IMR-90 (cell line): Measurements from ENCODE around the gene CAPN2. TPM values are rescaled to one million over a fixed set of nuclear protein-coding genes. Genes with fewer than 3 reads are reported as not detected.

Experiments
- ATAC-seq: fragments of 200-7000 bp; cut with Tn5 transposase; 2 replicates; pipeline ENCODE4 v1.9.1; 2020; ENCODE audit warnings: low read depth, mild to moderate bottlenecking, moderate library complexity
- BruUV-seq: library from RNA; stranded (reverse); fragments of 400-500 nt; replicated peaks from 2 replicates; lab custom pipeline; 2021; lab: Mats Ljungman, UMichigan
- CTCF ChIA-PET: fragments of 300-600 bp; formaldehyde crosslinking; extraction: SDS; loops from one replicate; lab custom pipeline; 2021; ENCODE audit warnings: antibody characterized with exemption; lab: Yijun Ruan, JAX
- POLR2A ChIA-PET: fragments of 300-600 bp; sonication (Branson Sonifier 250); formaldehyde crosslinking; loops from one replicate; lab custom pipeline; 2022; ENCODE audit warnings: antibody characterized with exemption; ENCODE audit not compliant: unreplicated experiment; lab: Charles Lee
- DNase-seq: peaks from one replicate; pipeline ENCODE4 v3.0.0; 2013
- H2AFZ ChIP-seq: replicated peaks from 2 replicates; pipeline ENCODE3; 2013; ENCODE audit warnings: low read length, mild to moderate bottlenecking; ENCODE audit not compliant: poor library complexity
- H2AK5ac ChIP-seq: 2 replicates; pipeline ENCODE4 v1.6.1; 2013; ENCODE audit warnings: low read depth, low read length, inconsistent platforms
- H2AK9ac ChIP-seq: replicated peaks from 2 replicates; pipeline ENCODE3; 2013; ENCODE audit warnings: mild to moderate bottlenecking, low read depth, low read length, moderate library complexity; ENCODE audit not compliant: poor library complexity
- H2BK120ac ChIP-seq: 2 replicates; pipeline ENCODE4 v1.6.1; 2013; ENCODE audit warnings: low read depth, low read length, inconsistent platforms
- H2BK15ac ChIP-seq: 3 replicates; pipeline ENCODE4 v1.6.1; 2013; ENCODE audit warnings: low read depth, low read length, inconsistent platforms
- H2BK20ac ChIP-seq: 2 replicates; pipeline ENCODE4 v1.6.1; 2013; ENCODE audit warnings: low read depth, mild to moderate bottlenecking, inconsistent platforms, low read length, moderate library complexity
- H2BK5ac ChIP-seq: 2 replicates; pipeline ENCODE4 v1.6.1; 2013; ENCODE audit warnings: mild to moderate bottlenecking, low read depth, low read length, inconsistent platforms; ENCODE audit not compliant: poor library complexity, severe bottlenecking
- H3K14ac ChIP-seq: replicated peaks from 2 replicates; pipeline ENCODE4 v1.6.1; 2013; ENCODE audit warnings: low read depth, low read length, inconsistent platforms
- H3K18ac ChIP-seq: 2 replicates; pipeline ENCODE4 v1.6.1; 2013; ENCODE audit warnings: low read depth, low read length, control low read depth
- H3K23ac ChIP-seq: 2 replicates; pipeline ENCODE4 v1.6.1; 2013; ENCODE audit warnings: low read depth, low read length, inconsistent platforms
- H3K27ac ChIP-seq: 2 replicates; pipeline ENCODE4 v1.5.1; 2013; ENCODE audit warnings: mild to moderate bottlenecking, control low read depth, low read length; ENCODE audit not compliant: insufficient read depth
- H3K27me3 ChIP-seq: 2 replicates; pipeline ENCODE4 v1.6.1; 2013; ENCODE audit warnings: low read length; ENCODE audit not compliant: control insufficient read depth, insufficient read depth
- H3K36me3 ChIP-seq: 2 replicates; pipeline ENCODE4 v1.6.1; 2013; ENCODE audit warnings: low read length, mixed read lengths; ENCODE audit not compliant: control insufficient read depth, insufficient read depth
- H3K4ac ChIP-seq: 2 replicates; pipeline ENCODE4 v1.6.1; 2013; ENCODE audit warnings: low read depth, low read length, inconsistent platforms
- H3K4me1 ChIP-seq: 2 replicates; pipeline ENCODE4 v1.6.1; 2013; ENCODE audit warnings: low read length, mixed read lengths; ENCODE audit not compliant: control insufficient read depth, insufficient read depth
- H3K4me2 ChIP-seq: 2 replicates; pipeline ENCODE4 v1.6.1; 2013; ENCODE audit warnings: low read depth, mild to moderate bottlenecking, control low read depth, low read length, moderate library complexity
- H3K4me3 ChIP-seq: 2 replicates; pipeline ENCODE4 v1.5.1; 2013; ENCODE audit warnings: low read depth, mild to moderate bottlenecking, control low read depth, low read length, moderate library complexity; ENCODE audit not compliant: insufficient read depth
- H3K56ac ChIP-seq: 2 replicates; pipeline ENCODE4 v1.6.1; 2013; ENCODE audit warnings: low read length, inconsistent platforms; ENCODE audit not compliant: insufficient read depth; ENCODE audit errors: extremely low read depth
- H3K79me1 ChIP-seq, 2 experiments: 2 replicates each; pipeline ENCODE4 v1.6.1; 2013; ENCODE audit warnings: low read length in 2 of 2, inconsistent platforms in 1 of 2, low read depth in 1 of 2
- H3K9ac ChIP-seq: 2 replicates; pipeline ENCODE4 v1.6.1; 2013; ENCODE audit warnings: low read depth, low read length, control low read depth
- H3K9me1 ChIP-seq: 2 replicates; pipeline ENCODE4 v1.6.1; 2013; ENCODE audit warnings: low read length, inconsistent platforms; ENCODE audit not compliant: insufficient read depth
- H3K9me3 ChIP-seq: 2 replicates; pipeline ENCODE4 v1.6.1; 2013; ENCODE audit warnings: low read length; ENCODE audit not compliant: control insufficient read depth, insufficient read depth
- H4K20me1 ChIP-seq: 2 replicates; pipeline ENCODE4 v1.6.1; 2013; ENCODE audit warnings: low read length, inconsistent platforms; ENCODE audit not compliant: insufficient read depth
- H4K5ac ChIP-seq: 2 replicates; pipeline ENCODE4 v1.6.1; 2013; ENCODE audit warnings: mild to moderate bottlenecking, low read depth, low read length, control low read depth
- H4K8ac ChIP-seq, 2 experiments: 2 replicates each; pipeline ENCODE4 v1.6.1; 2013; ENCODE audit warnings: low read depth in 2 of 2, low read length in 2 of 2, control low read depth in 1 of 2, inconsistent platforms in 1 of 2
- H4K91ac ChIP-seq: 2 replicates; pipeline ENCODE4 v1.6.1; 2013; ENCODE audit warnings: low read depth, low read length, inconsistent platforms; ENCODE audit not compliant: insufficient read depth
- CEBPB ChIP-seq: IDR thresholded peaks from 2 replicates; pipeline ENCODE4 v1.6.1; 2012; ENCODE audit warnings: low read depth, low read length, improper control_type of control experiment
- CTCF ChIP-seq: conservative IDR thresholded peaks from 2 replicates; pipeline ENCODE4 v1.5.1; 2012; ENCODE audit warnings: mild to moderate bottlenecking, low read depth, low read length, improper control_type of control experiment
- FOS ChIP-seq: fragments of 150-350 bp; IDR thresholded peaks from 2 replicates; pipeline ENCODE4 v1.6.1; 2016; ENCODE audit warnings: low read depth, low read length
- MAZ ChIP-seq: IDR thresholded peaks from 2 replicates; pipeline ENCODE4 v1.6.1; 2012; ENCODE audit warnings: low read depth, mild to moderate bottlenecking, low read length, improper control_type of control experiment, moderate library complexity, borderline replicate concordance
- RAD21 ChIP-seq: IDR thresholded peaks from 2 replicates; pipeline ENCODE4 v1.6.1; 2012; ENCODE audit warnings: low read length, improper control_type of control experiment
- WGBS, 2 experiments: methylation state at CpG; one replicate each; pipeline versions ENCODE4 v1.1.5 to v1.1.7; 2013; ENCODE audit warnings: missing lambda C conversion rate in 2 of 2; ENCODE audit not compliant: insufficient read length in 1 of 2; ENCODE audit errors: extremely low coverage in 2 of 2; 5-methylcytosine and 5-hydroxymethylcytosine counted together
- dilution Hi-C: fragments of 300-500 bp; cut with HindIII; formaldehyde crosslinking; loops from one replicate; pipeline ENCODE4 v1.14.3; 2018; ENCODE audit warnings: low sequenced_read_pairs; ENCODE audit not compliant: unreplicated experiment
- in situ Hi-C: fragments of 300-500 bp; cut with MboI; formaldehyde crosslinking; loops from 3 replicates; pipeline ENCODE4 v1.14.3; 2019; ENCODE audit warnings: low sequenced_read_pairs, inconsistent platforms, mixed read lengths
- intact Hi-C: fragments of 100-400 bp; cut with micrococcal nuclease; formaldehyde crosslinking; loops from 2 replicates; pipeline ENCODE4 v1.10.0; 2022
- polyA plus RNA-seq, 3 experiments: library from polyadenylated mRNA; depleted of rRNA; stranded (reverse); fragments of >200 nt; gene quantifications; 2 replicates each; pipeline ENCODE4 v1.2.3, GENCODE V29; 2012; ENCODE audit warnings: low replicate concordance in 1 of 3
- total RNA-seq: library from RNA; depleted of rRNA; stranded (reverse); fragments of >200 nt; gene quantifications from 2 replicates; pipeline ENCODE4 v1.2.3, GENCODE V29; 2012

The CAPN2 gene
- total and polyA plus RNA-seq, 2 of the 4 experiments (the other 2 are of a cell fraction), result 339 to 430 TPM

GRCh38 chr1:223747838-223748335, 35.5 kb downstream of the CAPN2 start:
- peak overlapping the region; percentile 16 for H3K4me2 ChIP-seq
- no peak overlapping the region for H3K18ac ChIP-seq
- H3K56ac ChIP-seq, result peak overlapping the region; percentile 8; the same call in 1 of the 2 replicates
- peaks cover 16% of the 10 kb centered on the region for H3K9me1 ChIP-seq
- intact Hi-C loops, result loop anchor here (2.0 kb wide), 1 partner anchor 21 kb away; no protein-coding TSS in a partner anchor
- H2AK9ac ChIP-seq, result peak overlapping the region; percentile 91
- 0 out of 2 replicates have a peak overlapping the region, but pooled peaks have one; percentile 23 for H2BK20ac ChIP-seq
- dilution Hi-C loops, result no loop called here
- peak overlapping the region; percentile 75 for H3K4ac ChIP-seq
- no peaks in the 10 kb centered on the region for H3K9me3 ChIP-seq
- H3K27ac ChIP-seq, result peak overlapping the region; percentile 11
- DNase-seq (peak; percentile 50), ATAC-seq (peak; percentile 31)
- H3K27me3 ChIP-seq, result no peaks in the 10 kb centered on the region
- no peak overlapping the region for H2AFZ ChIP-seq
- CTCF ChIA-PET, result interaction anchor here (2.3 to 4.4 kb wide), 2 partner anchors 32 to 36 kb away, joined by 8 to 21 read pairs; partner anchors contain the start of gene CAPN2
- H2BK15ac ChIP-seq, result no peak overlapping the region
- TF ChIP-seq MAZ (no peak), CTCF (no peak), FOS (no peak), CEBPB (peak; percentile 31; the same call in 1 of the 2 replicates), RAD21 (no peak)
- peak overlapping the region; percentile 59; the same call in 1 of the 2 replicates for H4K91ac ChIP-seq
- no peak overlapping the region for H3K4me3 ChIP-seq
- H3K23ac ChIP-seq, result peak overlapping the region; percentile 48
- no TSS peak for BruUV-seq
- H3K9ac ChIP-seq, result no peak overlapping the region
- H4K20me1 ChIP-seq, result peaks cover 39% of the 10 kb centered on the region
- H3K79me1 ChIP-seq, result peaks cover 59 to 97% of the 10 kb centered on the region in 2 experiments
- WGBS, 2 experiments, result no CpG with 5 or more reads among the region's 4 CpGs
- H2BK5ac ChIP-seq, result peak overlapping the region; percentile 26
- H3K14ac ChIP-seq, result peak overlapping the region; percentile 72
- peaks cover 72% of the 10 kb centered on the region for H3K36me3 ChIP-seq
- no peak overlapping the region for H4K5ac ChIP-seq
- peaks cover 25% of the 10 kb centered on the region for H3K4me1 ChIP-seq
- POLR2A ChIA-PET, result no interaction called here
- 0 out of 2 replicates have a peak overlapping the region, but pooled peaks have one; percentile 23 for H2AK5ac ChIP-seq
- in situ Hi-C loops, result loop anchor here (5.0 kb wide), 1 partner anchor 51 kb away; no protein-coding TSS in a partner anchor
- peak overlapping the region; percentile 70 for H2BK120ac ChIP-seq
- H4K8ac ChIP-seq, result 0 out of 4 replicates have a peak overlapping the region, but pooled peaks of 1 of the 2 experiments have one; percentile 43
